K562 (cell line): Measurements from ENCODE around the gene NEURL2. TPM values are rescaled to one million over a fixed set of nuclear protein-coding genes. Genes with fewer than 3 reads are reported as not detected.

Source experiments
- AFF1 ChIP-seq, 2 experiments: fragments of 450-650 bp; IDR thresholded peaks; 2 replicates each; pipeline ENCODE4 v1.6.1; 2018; ENCODE audit warnings: mild to moderate bottlenecking in 2 of 2, low read depth in 1 of 2; ENCODE audit not compliant: partially characterized antibody in 2 of 2
- ETV1 ChIP-seq: fragments of 450-650 bp; conservative IDR thresholded peaks from 2 replicates; pipeline ENCODE4 v1.6.1; 2016; ENCODE audit warnings: missing genetic modification characterization, control low read depth, low read depth, missing compliant biosample characterization
- FIP1L1 ChIP-seq: fragments of 200-400 bp; formaldehyde crosslinking; IDR thresholded peaks from 2 replicates; pipeline ENCODE4 v1.6.1; 2018; ENCODE audit warnings: mild to moderate bottlenecking, low read depth, low read length; ENCODE audit not compliant: poor library complexity, severe bottlenecking
- FOXJ2 ChIP-seq: fragments of 200-800 bp; sonication (Bioruptor generic); IDR thresholded peaks from 2 replicates; pipeline ENCODE4 v1.6.1; 2016; ENCODE audit warnings: missing genetic modification characterization, missing compliant biosample characterization
- HDAC8 ChIP-seq: fragments of 450-650 bp; IDR thresholded peaks from 2 replicates; pipeline ENCODE4 v1.6.1; 2016; ENCODE audit warnings: mild to moderate bottlenecking, missing genetic modification characterization, moderate library complexity, missing compliant biosample characterization
- HIVEP1 ChIP-seq: fragments of 250-450 bp; sonication (Bioruptor Pico); IDR thresholded peaks from 2 replicates; pipeline ENCODE4 v1.4.0; 2020; ENCODE audit warnings: mild to moderate bottlenecking
- L3MBTL2 ChIP-seq: fragments of 450-650 bp; IDR thresholded peaks from 2 replicates; pipeline ENCODE4 v1.6.1; 2016; ENCODE audit warnings: mild to moderate bottlenecking, moderate library complexity
- LEF1 ChIP-seq: fragments of 450-650 bp; IDR thresholded peaks from 2 replicates; pipeline ENCODE4 v1.6.1; 2016; ENCODE audit warnings: mild to moderate bottlenecking
- MYNN ChIP-seq, 2 experiments: sonication (generic); formaldehyde crosslinking in 1 of 2; IDR thresholded peaks; 2 replicates each; pipeline versions ENCODE4 v1.5.0 to v1.6.1; 2016 to 2020; ENCODE audit warnings: antibody characterized with exemption in 1 of 2, missing genetic modification reagents in 1 of 2
- NFXL1 ChIP-seq: fragments of 450-650 bp; formaldehyde crosslinking; IDR thresholded peaks from 2 replicates; pipeline ENCODE4 v1.4.0; 2021; ENCODE audit warnings: mild to moderate bottlenecking
- POLR2AphosphoS2 ChIP-seq: IDR thresholded peaks from 2 replicates; pipeline ENCODE4 v1.6.1; 2012; ENCODE audit warnings: low read length, improper control_type of control experiment
- PTRF ChIP-seq: fragments of 450-650 bp; IDR thresholded peaks from 2 replicates; pipeline ENCODE4 v1.6.1; 2016; ENCODE audit warnings: mild to moderate bottlenecking, missing genetic modification characterization, missing compliant biosample characterization
- SMAD4 ChIP-seq: fragments of 250-450 bp; sonication (Bioruptor Pico); conservative IDR thresholded peaks from 2 replicates; pipeline ENCODE4 v1.8.0; 2021; ENCODE audit warnings: inconsistent platforms, mild to moderate bottlenecking, moderate library complexity
- SP1 ChIP-seq: sonication (generic); formaldehyde crosslinking; IDR thresholded peaks from 2 replicates; pipeline ENCODE4 v1.8.1; 2022; ENCODE audit warnings: mild to moderate bottlenecking, missing genetic modification reagents
- SRF ChIP-seq, 2 experiments: fragments of 250-450, 450-650 bp in 1 of 2; sonication (Bioruptor Pico) in 1 of 2; sonication (generic) in 1 of 2; formaldehyde crosslinking; IDR thresholded peaks; 2 replicates each; pipeline versions ENCODE4 v1.5.0 to v1.5.1; 2020 to 2022; ENCODE audit warnings: mild to moderate bottlenecking in 1 of 2, missing genetic modification reagents in 1 of 2
- ZBTB34 ChIP-seq: fragments of 250-450 bp; sonication (Bioruptor Pico); IDR thresholded peaks from 2 replicates; pipeline ENCODE4 v1.8.0; 2021; ENCODE audit warnings: mild to moderate bottlenecking, moderate library complexity
- ZNF354B ChIP-seq: fragments of 250-450 bp; sonication (Bioruptor Pico); IDR thresholded peaks from 2 replicates; pipeline ENCODE4 v1.4.0; 2020
- ZNF644 ChIP-seq: fragments of 200-800 bp; sonication (Bioruptor generic); IDR thresholded peaks from 2 replicates; pipeline ENCODE4 v1.6.1; 2016; ENCODE audit warnings: low read depth, missing genetic modification characterization, missing compliant biosample characterization
- polyA plus RNA-seq, 8 experiments: library from polyadenylated mRNA; depleted of rRNA in 4 of 8; stranded (reverse) in 5 of 8; unstranded in 3 of 8; fragments of >200 nt; fragmentation: Nextera tagmentation in 2 of 8; fragmentation: Illumina TruSeq in 1 of 8; extraction: Ambion mirVana in 2 of 8; extraction: Trizol in 1 of 8; gene quantifications; 2 replicates each; pipeline versions ENCODE4 v1.2.1 to v1.2.3, GENCODE V29; 2011 to 2014; ENCODE audit warnings: inconsistent platforms in 1 of 8, missing spikeins in 1 of 8
- total RNA-seq, 7 experiments: library from RNA; depleted of rRNA in 6 of 7; stranded (reverse); fragments of >200 nt in 6 of 7; fragmentation: Illumina TruSeq in 2 of 7; extraction: Trizol in 2 of 7; gene quantifications; 2 replicates each; pipeline versions ENCODE4 v1.2.1 to v1.2.3, GENCODE V29; 2011 to 2021; ENCODE audit warnings: low replicate concordance in 1 of 7
- TF ChIP-seq, protein P1 (sequence below): fragments of 250-450 bp; sonication (Bioruptor Pico); IDR thresholded peaks from 2 replicates; pipeline ENCODE4 v1.8.0; 2022; ENCODE audit warnings: inconsistent platforms, mild to moderate bottlenecking, moderate library complexity, borderline replicate concordance
- TF ChIP-seq, protein P2 (sequence below): IDR thresholded peaks from 3 replicates; pipeline ENCODE4 v1.6.1; 2011; ENCODE audit warnings: borderline replicate concordance, mild to moderate bottlenecking; ENCODE audit not compliant: insufficient read length, insufficient read depth

The NEURL2 gene
- total and polyA plus RNA-seq, 9 of the 15 experiments (the other 6 are each of a cell fraction or from before 2014, with no cell fraction given): 0.22 to 1.9 (median 0.50) TPM; not detected in 1

DNA sequence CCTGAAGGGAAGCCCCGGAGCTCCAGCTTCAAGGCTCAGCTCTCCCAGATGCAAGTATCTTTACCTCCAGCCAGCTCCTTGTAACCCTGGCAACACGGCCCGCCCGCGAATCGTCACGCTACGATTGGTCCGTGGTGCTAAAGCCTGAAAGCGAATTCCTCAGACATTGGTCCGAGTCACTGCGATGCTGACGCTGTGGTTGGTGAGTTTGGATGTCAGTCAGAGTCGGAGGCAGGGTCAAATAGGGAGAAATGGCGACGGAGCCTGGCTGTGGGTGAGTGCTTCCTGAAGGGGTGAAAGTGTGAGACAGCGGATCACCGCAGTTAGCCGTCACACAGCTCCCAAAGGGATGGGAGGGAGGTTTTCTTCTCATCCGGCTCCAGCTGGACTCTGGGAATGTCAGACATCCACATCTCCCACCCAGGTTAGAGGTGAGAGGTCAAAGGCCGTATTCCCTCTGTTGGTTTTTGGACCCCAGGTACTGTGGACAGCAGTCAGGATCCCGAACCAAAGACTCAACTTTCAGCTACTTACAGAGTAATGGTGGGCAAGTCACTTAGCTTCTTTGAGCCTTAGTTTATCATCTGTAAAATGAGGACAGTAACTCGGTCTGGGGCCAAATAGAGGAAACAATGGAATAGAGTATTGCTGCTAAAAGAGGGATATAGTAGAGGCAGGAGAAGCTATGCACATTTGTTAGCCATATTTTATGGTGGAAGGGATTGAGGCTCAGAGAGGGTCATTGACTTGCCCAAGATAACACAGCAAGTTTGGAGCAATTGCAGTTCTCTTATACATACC is 9.8 kb downstream of the NEURL2 start, which contains the start of gene ZSWIM1 (continued):
- TF ChIP-seq, protein P1, sequence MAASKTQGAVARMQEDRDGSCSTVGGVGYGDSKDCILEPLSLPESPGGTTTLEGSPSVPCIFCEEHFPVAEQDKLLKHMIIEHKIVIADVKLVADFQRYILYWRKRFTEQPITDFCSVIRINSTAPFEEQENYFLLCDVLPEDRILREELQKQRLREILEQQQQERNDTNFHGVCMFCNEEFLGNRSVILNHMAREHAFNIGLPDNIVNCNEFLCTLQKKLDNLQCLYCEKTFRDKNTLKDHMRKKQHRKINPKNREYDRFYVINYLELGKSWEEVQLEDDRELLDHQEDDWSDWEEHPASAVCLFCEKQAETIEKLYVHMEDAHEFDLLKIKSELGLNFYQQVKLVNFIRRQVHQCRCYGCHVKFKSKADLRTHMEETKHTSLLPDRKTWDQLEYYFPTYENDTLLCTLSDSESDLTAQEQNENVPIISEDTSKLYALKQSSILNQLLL (CRISPR knock-in tag): no peak
- TF ChIP-seq POLR2AphosphoS2: no peak
- TF ChIP-seq ETV1 (tag): peak; percentile 34
- TF ChIP-seq, protein P2, sequence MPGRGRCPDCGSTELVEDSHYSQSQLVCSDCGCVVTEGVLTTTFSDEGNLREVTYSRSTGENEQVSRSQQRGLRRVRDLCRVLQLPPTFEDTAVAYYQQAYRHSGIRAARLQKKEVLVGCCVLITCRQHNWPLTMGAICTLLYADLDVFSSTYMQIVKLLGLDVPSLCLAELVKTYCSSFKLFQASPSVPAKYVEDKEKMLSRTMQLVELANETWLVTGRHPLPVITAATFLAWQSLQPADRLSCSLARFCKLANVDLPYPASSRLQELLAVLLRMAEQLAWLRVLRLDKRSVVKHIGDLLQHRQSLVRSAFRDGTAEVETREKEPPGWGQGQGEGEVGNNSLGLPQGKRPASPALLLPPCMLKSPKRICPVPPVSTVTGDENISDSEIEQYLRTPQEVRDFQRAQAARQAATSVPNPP: no peak
- TF ChIP-seq LEF1: no peak
- TF ChIP-seq ZNF354B (CRISPR knock-in tag): no peak
- TF ChIP-seq SMAD4: no peak
- TF ChIP-seq AFF1 (IDR thresholded peaks at IDR 0.05; ENCODE audit: low read depth in 1 of 2, partially characterized antibody in 2 of 2): no peak
- TF ChIP-seq FIP1L1: no peak
- peak in 1 of 2 experiments; percentile 56; a peak in 1 of 4 replicates for TF ChIP-seq SRF (CRISPR knock-in tag; IDR thresholded peaks at IDR 0.05)
- TF ChIP-seq ZNF644 (tag): no peak
- TF ChIP-seq HIVEP1: no peak
- 0 out of 2 replicates have a peak, but pooled peaks have one; percentile 44 for TF ChIP-seq FOXJ2 (tag)
- TF ChIP-seq SP1 (CRISPR knock-in tag): peak; percentile 72
- no peak; the same call in 1 of the 2 replicates for TF ChIP-seq MYNN (IDR thresholded peaks at IDR 0.05)
- TF ChIP-seq MYNN (CRISPR knock-in tag; IDR thresholded peaks at IDR 0.05): no peak
- TF ChIP-seq PTRF: no peak
- peak; percentile 53; the same call in 1 of the 2 replicates for TF ChIP-seq L3MBTL2
- TF ChIP-seq NFXL1 (CRISPR knock-in tag): no peak
- TF ChIP-seq ZBTB34 (CRISPR knock-in tag): no peak
- TF ChIP-seq HDAC8 (tag): no peak
